GM21786 (cell line): Measurements from ENCODE around the gene PPP6R2.
"Not testable (repeated sequence)": the region's sequence is repeated elsewhere in the genome, so short reads cannot be mapped to it uniquely, and the experiment has no call there.

Experiments
- ATAC-seq: cut with Tn5 transposase; IDR thresholded peaks from one replicate; pipeline ENCODE4 v1.9.1; 2021; ENCODE audit not compliant: unreplicated experiment

Gene PPP6R2

DNA sequence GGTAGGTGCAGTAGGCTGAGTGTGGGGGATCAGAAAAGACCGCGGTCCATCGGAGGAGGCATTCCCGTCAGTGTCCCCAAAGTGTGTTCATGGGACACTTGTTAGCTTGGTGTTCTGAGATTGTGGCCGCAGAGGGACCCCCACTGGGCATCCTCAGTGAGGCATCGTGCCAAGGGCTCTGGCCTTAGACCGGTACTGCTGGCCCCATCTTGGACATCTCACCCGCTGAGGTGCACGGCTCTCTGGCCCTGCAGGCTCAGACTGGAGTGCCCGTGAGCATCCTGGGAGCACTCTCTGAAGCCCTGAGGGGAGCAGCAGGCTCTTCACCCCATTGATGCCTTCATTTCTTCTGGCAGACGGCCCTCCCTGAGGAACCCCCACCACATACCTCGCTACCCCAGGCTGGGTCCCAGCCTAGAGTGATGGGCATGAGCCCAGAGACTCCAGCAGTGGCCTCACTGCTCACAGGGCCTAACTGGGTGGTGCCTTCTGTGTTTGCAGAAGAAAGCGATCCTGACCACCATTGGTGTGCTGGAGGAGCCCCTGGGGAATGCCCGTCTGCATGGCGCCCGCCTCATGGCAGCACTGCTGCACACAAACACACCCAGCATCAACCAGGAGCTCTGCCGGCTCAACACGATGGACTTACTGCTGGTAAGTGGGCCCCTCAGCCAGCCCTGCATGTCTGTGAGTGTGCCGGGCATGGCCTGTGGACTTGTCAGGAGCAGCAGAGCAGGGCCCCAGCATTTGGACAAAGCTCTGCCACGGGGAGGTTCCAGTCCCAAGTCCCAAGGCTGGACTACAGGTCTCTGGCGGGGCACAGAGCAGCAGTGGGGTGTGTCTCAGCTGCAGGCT lies 80.1 kb downstream of the PPP6R2 start:
- ATAC-seq: no peak

DNA sequence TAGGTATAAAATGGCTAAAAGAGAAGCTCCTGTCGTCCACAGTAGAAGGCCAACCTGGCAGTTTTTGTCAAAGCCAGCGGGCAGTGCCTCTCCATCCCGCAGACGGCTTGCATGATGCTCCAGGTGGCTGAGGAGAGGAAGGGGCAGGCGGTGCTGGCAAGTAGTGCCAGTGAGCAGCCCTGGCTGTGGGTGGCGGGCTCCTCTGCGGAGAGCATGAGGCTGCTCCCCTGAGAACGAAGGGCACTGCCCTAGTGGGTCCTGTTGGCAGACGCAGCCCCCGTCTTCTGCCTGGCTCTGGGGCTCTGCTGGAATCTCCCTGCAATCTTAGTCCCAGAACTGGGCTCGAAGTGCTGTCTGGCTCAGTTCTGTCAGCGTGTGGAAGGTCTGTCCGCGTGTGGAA lies 80.8 kb downstream of the PPP6R2 start:
- ATAC-seq: no peak

DNA sequence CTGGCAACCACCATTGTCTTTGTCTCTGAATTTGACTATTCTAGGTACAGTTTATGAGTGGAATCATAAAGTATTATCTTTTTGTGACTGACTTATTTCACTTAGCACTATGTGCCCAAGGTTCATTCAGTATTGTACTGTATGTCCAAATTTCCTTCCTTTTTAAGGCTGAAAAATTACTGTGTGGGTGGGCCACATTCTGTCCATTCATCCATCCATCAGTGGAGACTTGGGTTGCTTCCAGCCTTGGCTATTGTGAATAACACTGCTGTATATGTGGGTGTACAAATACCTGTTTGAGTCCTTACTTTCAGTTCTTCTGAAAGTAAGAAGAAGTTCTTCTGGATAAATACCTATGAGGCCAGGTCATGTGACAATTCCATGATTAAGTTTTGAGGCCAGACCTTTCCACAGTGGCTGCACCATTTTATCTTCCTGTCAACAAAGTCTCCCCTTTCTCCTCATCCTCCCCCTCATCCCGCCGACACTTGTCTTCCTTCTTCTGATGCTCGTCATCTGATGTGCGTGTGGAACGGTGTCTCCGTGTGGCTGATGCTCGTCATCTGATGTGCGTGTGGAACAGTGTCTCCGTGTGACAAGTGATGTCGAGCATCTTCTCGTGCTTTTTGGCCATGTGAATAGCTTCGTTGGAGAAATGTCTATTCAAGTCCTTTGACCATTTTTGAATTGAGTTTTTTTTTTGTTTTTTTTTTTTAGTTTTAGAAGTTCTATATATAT lies 82.2 kb downstream of the PPP6R2 start:
- ATAC-seq: no peak

DNA sequence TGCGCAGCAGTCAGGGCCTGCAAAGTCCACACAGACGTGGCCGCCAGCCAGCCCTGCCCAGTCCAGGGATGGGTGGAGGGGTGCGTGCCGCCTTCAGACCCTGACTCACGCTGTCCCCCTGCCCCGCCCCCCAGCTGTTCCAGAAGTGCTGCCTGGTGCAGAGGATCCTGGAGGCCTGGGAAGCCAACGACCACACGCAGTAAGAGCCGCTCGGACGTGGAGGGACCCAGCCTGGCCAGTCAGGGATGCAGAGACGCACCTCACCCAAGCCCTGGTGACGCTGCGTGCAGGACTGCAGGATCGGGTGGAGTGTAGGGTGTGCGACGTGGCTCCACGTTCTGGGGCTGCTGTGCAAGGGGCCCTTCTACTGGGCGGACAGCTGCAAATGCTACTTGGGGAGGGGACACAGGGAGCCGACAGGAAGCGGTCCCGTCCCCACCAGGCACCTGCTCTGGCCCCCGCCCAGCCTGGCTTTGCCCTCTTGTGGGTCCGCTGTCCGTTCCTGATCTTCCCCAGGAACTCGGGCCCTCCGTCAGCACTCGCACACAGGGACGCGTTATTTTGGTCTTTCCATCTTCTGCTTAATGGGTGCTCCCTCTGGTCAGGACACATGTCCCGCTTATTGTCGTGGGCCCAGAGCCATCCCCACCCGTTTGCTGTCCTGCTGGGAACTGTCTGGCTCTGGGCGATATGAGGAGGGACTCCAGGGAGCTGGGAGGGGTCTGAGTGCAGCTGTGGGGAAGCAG lies 89.2 kb downstream of the PPP6R2 start:
- no peak for ATAC-seq

DNA sequence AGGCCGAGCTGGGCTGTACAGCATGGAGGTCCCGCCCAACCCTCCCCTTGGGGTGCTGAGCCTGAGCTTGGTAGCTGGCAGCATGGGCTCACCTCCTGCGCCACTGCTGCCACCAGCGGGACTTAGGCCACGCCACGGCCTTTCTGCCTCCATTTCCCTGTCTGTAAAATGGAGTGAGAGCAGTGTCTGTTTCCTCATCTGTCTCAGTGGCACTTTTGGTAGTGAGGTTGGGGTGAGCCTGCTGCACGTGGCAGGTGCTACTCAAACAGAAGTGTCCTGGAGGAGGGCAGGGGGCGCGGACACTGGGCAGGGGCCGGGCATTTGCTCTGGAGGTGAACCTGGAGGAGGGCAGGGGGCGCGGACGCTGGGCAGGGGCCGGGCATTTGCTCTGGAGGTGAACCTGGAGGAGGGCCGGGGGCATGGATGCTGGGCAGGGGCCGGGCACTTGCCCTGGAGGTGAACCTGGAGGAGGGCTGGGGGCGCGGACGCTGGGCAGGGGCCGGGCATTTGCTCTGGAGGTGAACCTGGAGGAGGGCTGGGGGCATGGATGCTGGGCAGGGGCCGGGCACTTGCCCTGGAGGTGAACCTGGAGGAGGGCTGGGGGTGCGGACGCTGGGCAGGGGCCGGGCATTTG lies 89.9 kb downstream of the PPP6R2 start:
- not testable (repeated sequence) for ATAC-seq

DNA sequence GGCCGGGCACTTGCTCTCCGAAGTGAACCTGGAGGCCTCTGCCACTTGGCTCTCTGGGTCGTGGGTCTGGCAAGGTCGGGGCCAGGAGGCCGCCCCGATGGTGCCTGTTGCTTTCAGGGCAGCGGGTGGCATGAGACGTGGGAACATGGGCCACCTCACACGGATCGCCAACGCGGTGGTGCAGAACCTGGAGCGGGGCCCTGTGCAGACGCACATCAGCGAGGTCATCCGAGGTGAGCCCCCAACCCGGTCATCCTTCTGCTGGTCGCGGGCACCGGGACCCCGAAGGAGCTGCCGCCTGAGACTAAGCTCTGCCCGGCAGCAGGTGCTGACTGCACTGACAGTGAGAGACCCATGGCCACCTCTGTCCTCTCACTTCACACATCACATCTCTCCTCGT lies 91.7 kb downstream of the PPP6R2 start:
- ATAC-seq: no peak

DNA sequence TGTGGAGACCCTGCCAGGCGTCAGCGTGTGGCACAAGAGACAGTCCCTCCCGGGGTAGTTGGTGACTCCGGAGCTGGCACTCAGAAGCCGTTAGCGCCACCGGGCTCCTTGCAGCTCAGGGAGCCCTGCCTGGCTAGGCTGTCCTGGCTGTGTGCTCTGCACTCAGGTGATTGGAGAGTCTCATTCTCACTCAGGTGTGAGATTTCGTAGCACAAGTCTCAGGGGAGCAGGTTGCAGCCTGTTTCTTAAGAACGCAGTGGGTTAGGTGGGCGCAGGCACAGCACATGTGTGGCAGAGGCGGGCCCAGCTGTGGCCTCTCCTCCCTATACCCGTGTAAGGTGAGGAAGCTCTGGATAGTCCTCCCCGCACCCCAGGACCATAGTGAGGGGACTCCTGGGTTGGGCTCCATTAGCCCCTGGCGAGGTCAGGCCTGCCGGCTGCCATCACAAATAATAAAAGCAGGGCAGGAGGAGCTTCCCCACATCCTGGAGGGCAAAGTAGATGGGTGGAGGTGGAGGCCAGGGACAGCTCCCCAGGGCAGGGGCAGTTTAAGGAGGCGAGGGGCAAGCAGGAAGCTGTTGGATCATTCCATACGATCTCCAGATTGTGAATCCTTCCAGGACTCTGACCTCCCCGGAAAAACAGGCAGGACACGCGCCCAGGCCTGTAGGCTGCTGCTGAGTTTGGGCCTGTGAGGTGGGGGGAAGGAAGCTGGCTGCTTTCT lies 92.3 kb downstream of the PPP6R2 start:
- ATAC-seq: no peak

DNA sequence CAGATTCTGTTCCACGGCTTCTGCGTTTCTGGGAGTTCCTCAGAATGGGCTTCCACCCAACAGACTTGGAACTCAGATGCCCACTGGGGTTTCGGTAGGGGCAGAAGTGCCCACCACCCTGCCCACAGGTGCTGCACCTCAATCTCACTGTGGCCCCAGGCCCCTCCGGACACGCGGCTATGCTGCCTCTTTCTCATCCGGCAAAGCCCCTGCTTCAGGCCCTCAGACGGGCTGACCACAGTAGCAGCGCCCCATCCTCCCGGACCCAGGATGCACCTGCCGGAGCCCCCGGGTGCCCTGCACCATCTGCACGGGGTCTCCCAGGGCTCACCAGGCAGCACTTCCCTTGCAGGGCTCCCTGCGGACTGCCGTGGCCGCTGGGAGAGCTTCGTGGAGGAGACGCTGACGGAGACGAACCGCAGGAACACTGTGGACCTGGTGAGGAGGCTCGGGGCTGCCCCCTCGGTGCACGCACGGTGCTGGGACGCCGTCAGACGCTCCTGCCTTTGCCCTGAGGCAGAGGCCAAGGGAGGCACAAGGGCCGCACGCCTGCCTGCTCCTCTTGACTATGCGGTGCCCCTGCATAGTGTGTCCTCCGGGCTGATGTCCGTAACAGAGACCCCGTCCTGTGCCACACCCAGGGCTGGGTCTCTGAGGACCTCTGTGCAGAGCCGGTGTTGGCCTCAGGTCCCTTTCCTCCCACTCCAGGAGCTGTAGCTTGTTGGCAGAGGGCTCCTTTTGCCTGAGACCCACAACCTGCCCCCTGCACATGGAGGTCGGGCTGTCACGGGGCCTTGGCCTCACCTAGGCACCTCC lies 93.1 kb downstream of the PPP6R2 start:
- no peak for ATAC-seq

DNA sequence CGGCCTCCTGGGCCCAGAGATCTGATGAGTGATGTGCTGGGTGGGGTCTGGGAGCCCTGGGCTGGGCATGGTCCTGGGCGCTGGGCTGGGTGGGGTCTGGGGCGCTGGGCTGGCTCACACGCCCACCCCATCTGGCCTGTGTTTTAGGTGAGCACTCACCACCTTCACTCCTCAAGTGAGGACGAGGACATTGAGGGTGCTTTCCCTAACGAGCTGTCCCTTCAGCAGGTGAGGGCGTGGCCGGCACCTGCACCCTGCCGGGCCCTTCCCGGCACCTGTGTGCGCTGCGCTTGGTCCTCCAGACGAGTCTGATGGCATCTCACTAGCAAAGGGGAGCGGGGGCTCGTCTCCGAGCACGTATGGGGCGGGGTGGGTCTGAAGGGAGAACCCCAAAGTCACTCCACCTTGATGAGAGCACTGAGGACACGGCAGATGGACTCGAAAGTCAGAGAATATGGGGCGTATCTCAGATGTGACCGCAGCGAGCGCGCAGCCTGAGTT lies 93.8 kb downstream of the PPP6R2 start:
- no peak for ATAC-seq

DNA sequence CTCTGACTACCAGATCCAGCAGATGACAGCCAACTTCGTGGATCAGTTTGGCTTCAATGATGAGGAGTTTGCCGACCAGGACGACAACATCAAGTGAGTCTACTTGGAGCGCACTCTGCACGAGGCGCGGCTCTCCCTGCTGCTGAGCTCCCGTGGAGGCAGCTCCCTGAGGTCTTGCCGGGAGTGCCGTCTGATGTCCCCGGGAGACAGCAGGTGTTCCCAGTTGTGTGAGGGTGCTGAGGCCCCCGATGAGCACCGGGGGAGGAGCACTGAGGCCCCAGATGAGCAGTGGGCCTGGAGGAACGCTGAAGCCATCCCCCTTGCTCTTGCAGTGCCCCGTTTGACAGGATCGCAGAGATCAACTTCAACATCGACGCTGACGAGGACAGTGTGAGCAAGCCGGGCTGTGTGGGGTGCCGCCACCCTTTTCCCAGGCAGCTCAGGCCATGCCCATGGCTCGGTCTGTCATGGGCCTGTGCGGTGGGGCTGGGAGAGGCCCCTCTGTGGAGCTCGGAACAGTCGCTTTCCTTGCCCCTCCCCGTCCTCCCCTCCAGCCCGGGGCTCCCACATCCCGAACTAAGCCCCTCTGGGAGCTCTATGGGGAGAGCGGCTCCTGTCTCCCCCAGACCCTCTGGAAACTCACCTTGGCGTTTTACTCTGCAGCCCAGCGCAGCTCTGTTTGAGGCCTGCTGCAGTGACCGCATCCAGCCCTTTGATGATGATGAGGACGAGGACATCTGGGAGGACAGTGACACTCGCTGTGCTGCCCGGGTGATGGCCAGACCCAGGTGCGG lies 94.6 kb downstream of the PPP6R2 start:
- no peak for ATAC-seq

DNA sequence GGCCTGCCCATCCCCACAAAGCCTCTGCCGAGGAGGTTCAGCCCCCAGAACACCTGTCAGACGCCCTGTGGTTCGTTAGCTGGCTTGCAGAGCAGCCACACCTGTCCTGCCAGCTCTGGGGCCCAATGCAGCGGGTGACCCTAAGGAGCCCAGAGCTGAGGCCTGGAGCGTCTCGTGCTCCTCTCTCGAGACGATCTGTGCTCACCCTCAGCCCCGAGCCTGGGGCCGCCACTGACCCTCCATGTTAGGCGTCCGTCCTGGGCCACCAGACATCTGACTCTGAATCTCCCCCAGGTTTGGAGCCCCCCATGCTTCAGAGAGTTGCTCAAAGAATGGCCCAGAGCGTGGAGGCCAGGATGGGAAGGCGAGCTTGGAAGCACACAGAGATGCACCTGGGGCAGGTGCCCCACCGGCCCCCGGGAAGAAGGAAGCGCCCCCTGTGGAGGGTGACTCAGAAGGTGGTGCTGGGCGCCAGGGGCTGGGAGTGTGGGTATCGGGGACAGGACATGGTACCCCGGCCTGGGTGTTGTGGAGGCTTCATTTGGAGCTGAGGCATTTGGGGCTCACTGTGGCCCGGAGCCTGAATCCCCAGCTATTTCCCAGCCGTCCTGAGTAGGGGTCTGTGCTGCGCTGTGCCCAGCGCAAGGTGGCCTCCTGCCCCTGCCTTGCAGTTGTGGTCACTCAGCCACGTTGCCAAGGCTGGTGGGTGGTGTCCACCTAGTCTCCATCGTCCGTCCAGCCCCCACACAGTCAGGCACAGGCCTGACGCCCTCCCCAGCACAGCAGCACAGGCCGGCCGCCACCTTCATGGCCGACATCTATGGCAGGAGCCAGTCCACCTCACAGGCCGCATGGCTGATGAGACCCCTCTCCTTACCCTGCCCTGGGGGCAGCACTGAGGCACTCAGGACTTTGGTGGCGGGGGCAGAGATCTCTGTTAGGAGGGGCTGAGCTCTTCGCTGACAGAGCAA lies 95.5 kb downstream of the PPP6R2 start:
- no peak for ATAC-seq

DNA sequence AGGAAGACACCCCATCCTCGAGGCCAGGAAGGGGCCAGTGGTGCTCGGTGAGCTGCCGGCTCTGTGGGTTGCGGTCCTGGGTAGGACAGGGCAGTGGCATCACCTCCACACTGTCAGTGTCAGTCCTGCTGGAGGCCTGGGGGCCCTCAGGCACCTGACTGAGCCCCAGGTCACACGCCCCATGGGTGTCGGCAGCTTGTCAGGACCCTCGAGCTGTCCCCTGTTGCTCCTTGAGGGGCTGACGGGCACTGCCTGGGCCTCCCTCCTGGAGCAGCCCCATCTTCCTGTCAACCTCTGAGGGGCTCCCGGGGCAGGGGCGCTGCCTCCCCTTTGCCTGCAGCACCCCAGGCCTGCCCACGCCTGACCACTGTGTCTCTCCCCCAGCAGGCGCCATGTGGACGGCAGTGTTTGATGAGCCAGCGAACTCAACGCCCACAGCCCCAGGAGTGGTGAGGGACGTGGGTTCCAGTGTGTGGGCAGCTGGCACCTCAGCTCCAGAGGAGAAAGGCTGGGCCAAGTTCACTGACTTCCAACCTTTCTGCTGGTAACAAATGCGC lies 96.3 kb downstream of the PPP6R2 start:
- ATAC-seq: no peak

DNA sequence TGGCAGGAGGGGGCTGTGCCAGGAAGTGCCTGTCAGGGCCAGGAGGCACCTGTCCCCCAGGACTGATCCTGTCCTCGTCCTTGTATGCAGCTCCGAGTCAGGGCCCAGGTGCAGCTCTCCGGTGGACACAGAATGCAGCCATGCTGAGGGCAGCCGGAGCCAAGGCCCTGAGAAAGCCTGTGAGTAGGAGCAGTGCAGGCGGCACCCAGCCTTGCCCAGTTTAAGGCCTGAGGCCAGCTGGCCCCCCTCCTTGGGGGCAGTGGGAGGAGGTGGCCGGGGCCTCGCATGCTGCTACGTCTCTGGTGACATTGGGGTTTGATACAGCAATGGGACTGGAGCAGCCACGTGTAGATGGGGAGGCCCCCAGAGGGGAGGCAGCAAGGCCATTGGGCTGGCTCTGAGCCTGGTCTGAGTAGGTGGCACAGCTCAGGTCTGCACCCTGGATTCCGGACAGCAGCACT lies 96.8 kb downstream of the PPP6R2 start:
- no peak for ATAC-seq

DNA sequence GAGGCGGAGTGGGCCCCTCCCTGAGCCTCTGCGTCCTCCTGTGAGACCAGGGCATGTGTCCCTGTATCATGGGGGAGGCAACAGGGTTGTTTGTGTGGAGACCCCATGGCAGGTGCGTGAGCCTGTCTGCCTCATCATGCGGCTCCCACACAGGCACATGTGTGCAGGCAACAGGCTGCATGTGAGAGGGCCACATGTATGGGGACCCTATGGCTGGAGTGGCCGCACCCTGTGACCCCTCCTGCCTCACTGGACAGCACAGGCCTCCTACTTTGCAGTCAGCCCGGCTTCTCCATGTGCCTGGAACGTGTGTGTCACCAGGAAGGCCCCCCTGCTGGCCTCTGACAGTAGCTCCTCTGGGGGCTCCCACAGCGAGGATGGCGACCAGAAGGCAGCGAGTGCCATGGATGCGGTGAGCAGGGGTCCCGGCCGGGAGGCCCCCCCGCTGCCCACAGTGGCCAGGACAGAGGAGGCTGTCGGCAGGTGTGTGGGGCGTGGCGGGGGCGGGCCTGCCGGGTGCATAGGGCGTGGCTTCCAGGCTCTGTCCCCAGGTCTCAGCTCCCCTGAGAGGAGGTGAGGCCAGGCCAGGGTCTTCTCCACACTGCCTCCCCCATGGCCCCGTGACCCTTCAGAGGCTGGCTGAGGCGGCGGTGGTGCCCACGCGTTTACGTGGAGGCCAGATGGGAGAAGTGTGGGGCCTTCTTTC lies 97.6 kb downstream of the PPP6R2 start:
- no peak for ATAC-seq

DNA sequence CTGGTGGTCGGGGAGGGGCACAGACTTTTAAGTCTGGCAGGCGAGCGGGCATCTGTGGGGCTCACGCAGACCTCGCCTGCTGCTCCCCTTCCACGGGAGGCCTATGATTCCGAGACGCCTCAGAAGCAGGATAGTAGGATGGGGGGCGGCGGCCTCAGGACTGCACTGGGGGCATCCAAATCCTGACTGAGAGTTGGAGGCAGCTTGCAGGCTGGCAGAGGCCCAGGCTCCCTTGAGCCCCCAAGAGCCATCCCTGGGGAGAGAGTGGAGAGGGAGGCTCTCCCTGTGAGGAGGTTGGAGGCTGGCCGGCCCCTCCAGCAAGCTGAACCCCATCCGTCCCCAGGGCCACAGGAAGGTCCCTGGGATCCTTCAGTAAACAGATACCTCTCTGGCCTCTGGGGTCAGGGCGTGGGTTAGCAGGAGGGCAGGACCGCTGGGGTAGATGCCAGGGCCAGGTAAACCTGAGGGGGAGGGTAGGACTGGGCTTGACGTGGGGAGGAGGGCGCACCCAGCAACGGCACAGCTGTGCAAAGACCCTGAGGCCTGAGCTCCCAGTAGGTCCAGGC lies 98.4 kb downstream of the PPP6R2 start:
- no peak for ATAC-seq

DNA sequence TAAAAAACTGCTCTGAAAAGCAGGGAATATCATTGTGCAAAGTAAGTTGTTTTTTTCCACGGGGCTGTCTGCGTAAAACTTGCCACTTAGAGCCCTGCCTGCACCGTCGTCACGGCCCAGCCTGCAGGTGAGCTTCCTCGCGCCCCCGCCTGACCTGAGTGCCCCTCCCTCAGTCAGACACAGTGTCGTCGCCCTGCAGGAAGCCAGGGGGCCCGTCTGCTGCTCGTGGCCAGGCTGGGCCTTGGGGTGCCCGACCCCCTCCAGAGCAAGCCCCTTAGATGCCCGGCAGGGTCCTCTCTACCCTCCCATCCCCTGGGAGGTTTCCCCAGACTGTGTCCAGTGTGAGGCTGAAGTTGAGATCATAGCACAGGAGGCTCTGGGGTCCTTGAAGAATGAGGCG lies 100.1 kb downstream of the PPP6R2 start:
- ATAC-seq: no peak
